Retina (tissue), 1 donor: Measurements from ENCODE around the gene HHLA2.

Source experiments
- DNase-seq: peaks from one replicate; pipeline ENCODE4 v3.0.0-alpha.2; 2016

HHLA2 gene

DNA sequence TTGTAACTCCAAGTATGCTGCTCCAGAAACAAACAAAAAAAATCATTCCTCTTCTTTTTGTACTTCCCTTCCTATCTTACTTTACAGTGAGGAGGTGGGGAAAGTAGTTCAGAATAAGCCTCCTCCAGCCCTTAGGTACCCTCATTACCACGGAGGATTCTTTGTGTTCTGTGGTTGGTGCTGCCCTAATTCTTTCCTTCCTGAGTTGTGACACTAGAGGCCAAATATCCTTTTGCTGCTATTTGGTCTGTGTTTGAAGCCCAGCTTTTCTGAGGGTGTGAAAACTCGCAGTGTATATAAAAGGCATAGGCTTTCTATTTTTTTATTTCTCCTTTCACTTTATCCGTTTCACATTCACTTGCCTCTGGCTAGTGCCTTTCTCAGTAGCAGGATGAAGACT is 98.2 kb downstream of the HHLA2 start:
- DNase-seq, result no peak

DNA sequence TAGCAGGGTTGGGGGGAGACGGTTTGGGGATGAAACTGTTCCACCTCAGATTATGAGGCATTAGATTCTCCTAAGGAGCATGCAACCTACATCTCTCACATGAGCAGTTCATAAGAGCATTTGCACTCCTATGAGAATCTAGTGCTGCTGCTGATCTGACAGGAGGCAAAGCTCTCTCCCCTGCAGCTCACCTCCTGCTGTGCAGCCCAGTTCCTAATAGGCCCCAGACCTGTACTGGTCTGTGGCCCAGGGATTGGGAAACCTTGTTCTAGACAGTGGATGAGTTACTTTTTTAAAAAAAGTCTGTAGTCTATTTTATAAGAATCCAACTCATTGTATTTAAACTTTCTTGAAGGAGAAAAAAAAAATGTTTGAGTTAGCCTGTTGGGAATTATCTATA is 100.0 kb downstream of the HHLA2 start:
- DNase-seq, result no peak

DNA sequence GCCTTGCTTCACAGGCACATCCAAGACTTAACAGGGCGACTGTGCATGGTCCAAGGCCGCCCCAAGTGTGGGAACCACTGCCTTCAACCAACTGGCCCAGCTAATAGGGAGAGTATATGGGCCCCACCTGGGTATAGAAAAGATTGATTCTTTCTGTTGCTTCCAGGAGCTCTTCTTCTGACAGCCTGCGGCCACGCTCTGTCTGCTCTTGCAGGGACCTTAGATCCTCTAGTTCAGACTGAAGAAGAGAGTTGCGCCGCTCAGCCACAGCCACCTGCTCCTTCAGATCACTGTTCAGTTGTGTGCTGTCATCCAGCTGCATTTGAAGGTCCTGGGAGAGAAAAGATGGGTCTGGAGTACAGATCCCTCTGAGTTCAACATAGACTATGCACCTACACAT is 102.2 kb downstream of the HHLA2 start:
- DNase-seq, result no peak

DNA sequence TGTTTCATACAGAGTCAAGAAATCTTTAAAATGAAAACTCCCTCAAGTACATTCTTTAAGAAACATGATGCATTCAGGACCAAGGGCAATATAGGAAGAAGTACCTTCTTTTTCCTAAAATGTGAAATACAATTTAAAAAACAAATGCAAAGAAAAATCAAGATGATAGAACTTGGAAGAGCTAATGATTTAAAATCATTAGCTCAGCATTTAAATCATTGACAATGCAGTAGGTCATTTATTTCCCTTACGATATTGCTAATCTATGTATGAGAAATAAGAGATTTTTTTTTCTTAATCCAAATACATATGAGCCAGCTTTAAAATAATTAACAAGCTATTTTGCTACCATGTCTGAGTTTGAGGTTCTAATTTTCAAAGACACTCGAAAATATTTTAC is 105.5 kb downstream of the HHLA2 start:
- DNase-seq, result no peak

DNA sequence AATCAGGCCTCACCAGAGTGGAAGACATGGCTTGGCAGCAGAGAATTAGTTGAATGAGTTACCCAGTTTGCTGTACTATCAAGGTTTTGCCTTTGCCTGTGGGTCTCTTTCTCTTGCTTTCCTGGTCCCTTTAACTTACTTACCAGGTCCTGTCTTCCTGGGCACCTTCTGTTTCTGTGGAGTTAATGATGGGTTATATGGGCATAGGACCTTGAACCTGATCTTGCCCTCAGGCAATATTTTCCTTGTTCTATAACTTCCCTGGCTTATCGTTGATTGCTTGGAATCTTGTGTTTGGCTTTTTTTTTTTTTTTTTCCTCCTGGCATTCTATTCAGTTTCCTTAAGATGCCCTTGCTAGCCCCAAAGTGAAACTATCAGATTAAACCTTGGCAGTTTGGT is 106.8 kb downstream of the HHLA2 start:
- no peak for DNase-seq

DNA sequence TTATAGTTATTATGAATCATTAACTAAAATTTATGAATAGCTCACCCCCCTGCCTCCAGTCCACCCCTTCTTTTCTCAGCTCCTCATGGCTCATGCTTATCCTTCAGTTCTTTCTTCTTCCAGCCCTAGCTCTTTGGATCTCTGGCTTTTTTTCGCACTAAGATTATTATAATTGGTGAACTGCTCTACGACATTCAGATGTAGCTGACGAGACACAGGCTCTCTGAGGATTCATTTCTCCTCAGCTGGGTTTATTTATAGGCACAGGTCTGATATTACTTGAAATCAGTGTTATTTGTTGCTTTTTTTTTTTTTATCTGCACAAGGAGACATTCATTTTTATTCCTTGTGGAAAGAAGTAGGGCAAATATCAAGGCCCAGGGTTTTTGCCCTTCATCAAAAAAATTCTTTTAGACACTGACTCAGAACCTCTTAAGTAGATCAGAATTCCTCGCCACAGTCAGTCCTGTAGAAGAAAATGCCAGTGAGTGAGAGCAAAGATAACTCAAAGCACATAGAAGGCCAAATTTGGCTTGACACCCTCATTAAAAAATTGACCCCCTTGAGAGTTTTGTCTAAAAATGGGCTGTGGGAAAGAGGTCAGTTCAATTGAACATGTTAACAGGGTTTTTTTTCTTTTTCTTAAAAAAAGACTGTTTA is 107.5 kb downstream of the HHLA2 start:
- DNase-seq, result peak; percentile 39

DNA sequence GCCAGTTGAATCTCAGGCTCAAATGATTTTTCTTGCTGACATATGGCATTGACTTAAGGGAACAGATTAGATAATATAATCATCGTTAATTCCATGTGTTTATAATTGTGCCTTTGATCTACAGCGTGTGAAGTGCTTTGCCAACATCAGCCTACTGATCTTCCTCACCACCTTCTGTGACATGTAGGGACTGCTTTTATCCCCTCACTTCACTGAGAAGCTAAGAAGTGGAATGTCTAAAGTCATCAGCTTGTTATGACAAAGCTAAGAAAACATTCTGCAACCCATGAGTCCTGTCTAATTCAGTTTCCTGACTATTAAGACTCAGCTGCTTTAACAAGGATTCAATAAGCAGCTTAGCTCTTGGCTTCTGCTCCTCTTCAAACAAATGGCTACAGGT is 108.0 kb downstream of the HHLA2 start:
- DNase-seq, result no peak

DNA sequence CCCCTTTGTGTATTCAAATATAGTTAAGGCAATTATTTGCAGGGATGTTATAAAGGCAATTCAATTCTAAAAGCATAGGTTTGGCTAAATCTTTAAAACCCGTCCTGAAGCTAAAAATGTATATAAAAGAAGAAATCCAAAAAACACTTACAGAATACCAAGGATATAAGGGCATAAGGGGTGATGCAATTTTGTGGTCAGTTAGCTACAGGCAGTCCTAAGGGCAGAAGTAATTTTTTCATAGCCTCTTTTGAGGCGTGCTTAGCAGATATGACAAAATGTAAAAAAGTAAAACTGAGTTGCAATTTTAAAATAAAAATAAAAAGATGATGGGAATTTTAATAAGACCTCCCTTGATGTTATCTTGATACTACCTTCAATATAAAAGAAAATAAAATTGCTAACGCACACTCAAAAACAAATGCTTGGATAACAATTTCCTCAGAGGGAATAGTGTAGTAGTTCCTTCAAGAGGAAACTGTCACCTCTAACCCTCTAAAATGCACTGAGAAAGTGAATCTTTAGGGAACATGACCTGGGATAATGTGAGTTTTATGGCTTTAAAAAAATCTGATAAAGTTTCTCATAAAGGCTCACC is 109.8 kb downstream of the HHLA2 start:
- DNase-seq, result no peak

DNA sequence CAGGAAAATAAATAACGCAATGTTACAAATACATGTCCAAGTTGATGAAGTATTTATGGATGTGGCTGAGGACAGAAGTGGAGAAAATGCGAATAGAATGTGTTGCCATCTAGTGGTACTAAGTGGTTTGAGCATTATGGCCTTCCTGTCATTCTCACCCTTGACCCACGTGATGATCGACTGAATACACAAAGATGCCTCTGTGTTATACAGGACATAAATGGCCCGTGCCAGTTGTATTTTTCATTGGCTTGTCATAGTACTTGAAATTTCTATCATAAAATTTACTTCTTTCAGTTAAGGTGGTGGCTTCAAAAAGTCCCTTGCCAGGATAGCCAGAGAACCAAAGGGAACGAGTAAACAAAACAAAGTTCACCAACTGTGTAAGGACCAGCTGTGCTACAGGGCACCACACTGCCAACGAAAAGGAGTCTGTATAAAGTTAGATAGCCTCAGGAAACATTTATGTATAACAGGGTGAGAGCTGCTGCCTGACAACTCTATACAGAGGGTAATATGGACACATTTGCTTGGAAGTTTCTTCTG is 110.4 kb downstream of the HHLA2 start:
- peak; percentile 45 for DNase-seq

DNA sequence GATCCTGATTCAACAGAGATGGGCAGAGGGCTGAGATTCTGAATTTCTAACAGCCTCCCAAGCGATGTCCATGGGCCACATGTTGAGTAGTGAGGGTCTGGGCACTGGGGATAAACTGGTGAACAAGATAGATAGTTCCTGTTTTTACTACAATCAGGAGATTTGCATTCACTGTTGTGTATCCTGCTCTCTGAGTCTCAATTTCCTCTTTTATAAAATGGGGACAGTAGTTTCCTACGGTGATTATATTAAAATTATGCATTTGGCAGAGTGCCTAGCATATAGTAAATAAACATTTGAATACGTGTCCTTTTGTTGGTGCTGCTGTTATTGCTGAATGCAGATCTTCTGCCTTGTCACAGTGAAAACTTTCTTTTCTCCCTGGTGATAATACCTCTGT is 111.5 kb downstream of the HHLA2 start:
- no peak for DNase-seq

DNA sequence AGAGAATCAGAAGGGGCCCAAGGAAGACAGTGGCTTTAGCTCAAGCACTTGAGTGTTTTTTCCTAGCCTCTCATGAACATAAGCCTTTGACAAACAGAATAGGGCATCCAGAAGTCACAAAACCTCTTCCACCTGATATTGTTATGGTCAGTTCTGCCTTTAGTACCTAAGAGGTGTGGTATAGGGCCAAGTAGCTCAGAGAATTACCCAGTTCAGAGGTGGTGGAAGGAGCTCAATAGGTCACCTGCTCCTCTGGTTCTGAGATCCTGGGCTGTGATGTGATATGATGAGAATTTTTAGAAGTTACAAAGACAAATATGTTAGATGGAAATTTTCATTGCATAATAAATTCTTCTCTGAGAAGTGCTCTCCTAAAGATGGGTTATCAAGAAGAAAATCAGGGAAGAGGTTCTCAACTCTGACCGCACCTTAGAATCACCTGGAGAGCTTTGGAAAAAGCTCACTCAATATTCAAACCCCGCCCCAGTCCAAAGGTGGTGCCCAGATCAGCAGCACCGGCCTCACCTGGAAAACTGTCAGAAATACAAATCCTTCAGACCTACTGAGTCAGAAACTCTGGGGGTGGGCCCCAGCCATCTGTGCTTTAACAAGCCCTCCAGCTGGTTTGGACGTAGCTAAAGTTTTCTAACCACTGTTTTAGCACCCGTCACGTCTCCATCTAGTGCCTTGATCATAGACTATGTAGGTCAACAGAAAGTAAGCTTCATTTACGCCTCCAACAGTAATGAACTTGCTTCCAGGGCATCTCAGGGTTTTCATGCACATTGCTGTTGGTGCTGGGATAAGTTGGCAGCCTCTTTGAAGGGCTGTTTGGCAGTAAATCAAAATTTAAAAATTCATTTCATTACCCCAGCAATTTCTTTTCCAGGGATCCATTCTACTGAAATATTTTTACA is 112.8 kb downstream of the HHLA2 start:
- no peak for DNase-seq

DNA sequence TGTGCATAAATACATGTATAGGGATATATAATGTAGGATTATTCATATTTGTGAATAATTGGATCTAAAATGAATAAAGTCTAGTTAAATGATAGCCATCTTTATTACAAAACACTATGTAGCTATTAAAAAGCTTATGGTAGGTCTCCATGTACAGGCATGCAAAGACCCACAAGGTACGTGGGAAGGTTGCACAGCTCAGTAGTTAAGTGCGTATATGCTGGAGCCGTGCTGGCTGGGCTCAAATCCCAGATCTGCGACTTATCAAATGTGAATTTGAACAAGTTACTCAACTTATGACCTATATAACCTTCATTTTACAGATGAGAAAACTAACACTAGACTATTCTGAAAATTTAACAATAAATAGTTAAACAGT is 113.4 kb downstream of the HHLA2 start:
- no peak for DNase-seq

DNA sequence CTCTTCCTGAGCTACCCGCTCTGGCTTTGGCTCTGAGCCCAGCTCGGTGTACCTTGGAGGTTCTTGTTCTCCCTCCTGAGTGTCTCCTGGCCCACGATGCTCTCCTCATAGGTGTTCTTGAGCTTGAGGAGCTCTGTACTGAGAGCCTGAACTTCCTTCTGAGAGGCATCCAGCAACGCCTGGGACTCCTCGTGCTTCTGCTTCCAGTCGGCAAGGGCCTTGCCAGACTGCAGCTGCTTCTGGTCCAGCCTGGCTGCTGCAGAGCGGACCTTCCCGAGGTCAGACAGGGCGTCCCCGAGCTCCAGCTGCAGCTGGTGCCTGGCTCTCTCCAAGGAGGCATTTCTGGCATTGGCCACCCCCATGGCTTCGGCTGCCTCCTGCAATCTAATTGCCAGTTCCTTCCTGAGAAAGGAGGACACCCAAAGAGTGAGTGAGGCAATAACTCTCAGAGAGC is 114.2 kb downstream of the HHLA2 start:
- no peak for DNase-seq

DNA sequence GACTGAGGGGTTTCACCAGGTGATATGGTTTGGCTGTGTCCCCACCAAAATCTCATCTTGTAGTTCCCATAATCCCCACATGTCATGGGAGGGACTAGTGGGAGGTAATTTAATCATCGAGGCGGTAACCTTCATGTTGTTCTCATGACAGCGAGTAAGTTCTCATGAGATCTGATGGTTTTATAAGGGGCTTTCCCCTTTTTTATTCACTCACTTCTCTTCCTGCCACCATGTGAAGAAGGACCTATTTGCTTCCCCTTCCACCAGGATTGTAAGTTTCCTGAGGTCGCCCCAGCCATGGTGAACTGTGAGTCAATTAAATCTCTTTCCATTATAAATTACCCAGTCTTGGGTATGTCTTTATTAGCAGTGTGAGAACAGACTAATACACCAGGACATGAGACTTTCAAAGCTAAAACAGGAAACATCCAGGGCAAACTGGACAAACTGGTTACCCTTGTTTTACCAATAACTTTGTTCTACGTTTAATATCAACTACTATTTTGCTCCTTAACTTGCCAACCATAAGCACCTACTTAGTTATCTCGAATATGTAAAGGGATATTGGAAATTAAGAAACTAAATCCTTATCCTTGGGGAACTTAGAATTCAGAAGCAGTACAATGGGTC is 115.9 kb downstream of the HHLA2 start:
- DNase-seq, result no peak

DNA sequence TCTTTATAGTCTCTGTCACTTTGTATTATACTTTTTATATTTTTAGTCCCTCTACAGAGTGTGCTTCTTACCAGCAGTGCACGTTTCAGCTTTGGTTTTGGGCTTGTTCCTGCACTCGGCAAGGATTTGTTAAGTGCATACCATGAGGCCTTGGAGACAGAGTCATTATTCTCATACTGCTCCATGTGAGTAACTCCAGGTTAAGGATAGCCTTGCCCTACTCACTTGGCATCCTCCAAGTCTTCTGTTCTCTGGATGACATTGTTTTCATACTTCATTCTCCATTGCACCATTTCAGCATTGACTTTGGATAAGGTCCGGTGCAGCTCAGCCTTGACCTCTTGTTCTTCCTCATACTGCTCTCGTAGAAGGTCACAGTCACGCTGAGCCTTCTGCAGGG is 117.7 kb downstream of the HHLA2 start:
- no peak for DNase-seq

DNA sequence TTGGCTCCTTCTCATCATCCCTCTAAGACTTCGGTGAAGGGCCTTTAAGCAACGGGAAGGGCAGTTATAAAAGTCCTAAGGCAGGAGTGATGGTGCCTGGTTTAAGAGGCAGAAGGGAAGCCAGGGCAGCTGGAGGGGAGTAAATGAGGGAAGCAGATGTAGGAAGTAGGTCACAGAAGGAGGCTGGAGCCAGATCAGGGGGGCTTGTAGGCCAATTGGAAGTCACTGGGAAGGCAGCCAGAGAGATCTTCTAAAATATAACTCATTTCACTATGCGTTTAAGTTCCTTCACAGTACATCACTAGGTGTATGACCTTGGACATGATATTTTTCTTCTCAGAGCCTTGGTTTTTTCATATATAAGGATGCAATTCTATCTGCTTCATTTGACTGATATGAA is 119.3 kb downstream of the HHLA2 start:
- DNase-seq, result peak; percentile 35

DNA sequence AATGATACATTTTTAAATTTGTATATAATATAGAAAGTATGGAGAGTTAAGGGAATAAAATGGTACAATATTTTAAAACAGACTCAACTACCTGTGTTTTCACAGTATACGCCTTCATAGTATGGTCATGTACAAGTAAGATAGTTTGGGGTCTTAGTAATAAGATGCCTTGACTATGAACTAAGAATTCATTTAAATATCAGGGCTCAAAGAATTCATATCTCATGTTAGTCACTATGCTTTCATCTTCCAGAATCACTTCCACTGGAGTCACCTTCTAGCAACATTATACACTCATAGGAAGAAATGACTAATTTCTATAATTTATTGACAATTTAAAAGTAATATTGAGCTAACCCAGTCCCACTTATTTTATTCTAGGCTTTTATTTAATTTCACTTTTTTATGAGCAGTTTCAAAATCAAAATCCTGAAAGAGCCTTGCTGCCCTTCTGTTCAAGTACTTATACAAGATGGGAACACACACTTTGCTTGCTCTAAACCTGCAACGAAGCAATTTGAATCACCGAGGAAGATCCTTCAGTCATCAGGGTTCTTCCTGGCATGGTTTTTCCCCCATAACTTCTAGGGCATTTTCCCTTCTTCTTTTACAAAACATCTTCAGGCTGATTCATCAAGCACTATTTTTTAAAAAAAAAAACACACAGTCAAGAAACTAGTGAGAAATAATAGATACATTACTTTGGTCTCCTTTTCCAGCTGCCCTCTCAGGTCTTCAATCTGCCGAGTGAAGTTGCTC is 119.9 kb downstream of the HHLA2 start:
- DNase-seq, result no peak

DNA sequence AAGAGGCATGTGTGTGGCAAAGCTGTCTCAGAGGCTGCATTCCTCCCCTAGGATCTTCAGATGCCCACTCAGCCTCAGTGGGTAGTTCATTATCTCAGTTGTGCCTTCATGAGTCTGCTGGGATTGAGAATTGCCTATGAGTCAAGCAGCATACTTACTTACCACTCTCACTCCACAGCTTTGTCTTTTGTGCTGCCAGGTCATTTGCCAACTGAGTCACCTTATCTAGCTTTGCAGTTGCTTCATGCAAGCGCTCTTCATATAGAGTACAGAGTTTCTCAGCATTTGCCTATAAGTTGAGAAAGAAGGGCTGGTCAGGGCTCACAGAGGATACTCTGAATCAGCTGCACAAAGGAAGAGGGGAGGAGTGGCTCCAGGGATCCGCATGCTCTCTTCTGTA is 124.6 kb downstream of the HHLA2 start:
- DNase-seq, result no peak
